GF-D8 (cell line): Measurements from ENCODE around the gene PRKAG1.

Experiments used
- DNase-seq: peaks from one replicate; lab custom pipeline; 2025; lab: John Stamatoyannopoulos, UW

The PRKAG1 gene

GRCh38 chr12:48966177-48966895 lies 52.2 kb downstream of the PRKAG1 start:
- no peak for DNase-seq

GRCh38 chr12:48965298-48965838 lies 53.2 kb downstream of the PRKAG1 start:
- DNase-seq = no peak

GRCh38 chr12:48961801-48962200 lies 56.8 kb downstream of the PRKAG1 start:
- DNase-seq = no peak

- no peak for DNase-seq
Observed at GRCh38 chr12:48961331-48961730, 57.2 kb downstream of the PRKAG1 start.

- no peak for DNase-seq
Observed at GRCh38 chr12:48960834-48961233, 57.7 kb downstream of the PRKAG1 start.

- no peak for DNase-seq
Observed at GRCh38 chr12:48958049-48958388, 60.6 kb downstream of the PRKAG1 start.

- peak; percentile 79 for DNase-seq
Observed at GRCh38 chr12:48957141-48958048, 61.2 kb downstream of the PRKAG1 start, which contains the start of gene ARF3. TSS of gene ARF3 (minus strand) at chr12:48957487. CDS start at chr12:48941095, 16,392 bp downstream.

GRCh38 chr12:48956279-48957140 lies 62.1 kb downstream of the PRKAG1 start:
- DNase-seq = peak; percentile 78

GRCh38 chr12:48954841-48955501 lies 63.6 kb downstream of the PRKAG1 start:
- peak; percentile 89 for DNase-seq

GRCh38 chr12:48954061-48954460 lies 64.5 kb downstream of the PRKAG1 start:
- DNase-seq = no peak

- no peak for DNase-seq
Observed at GRCh38 chr12:48952691-48953090, 65.9 kb downstream of the PRKAG1 start.
